PC-9 (cell line): Measurements from ENCODE around the gene GOLGA6L22.
"Not testable (repeated sequence)": the region's sequence is repeated elsewhere in the genome, so short reads cannot be mapped to it uniquely, and the experiment has no call there.

Source experiments
- EZH2 ChIP-seq: fragments of 200-600 bp; sonication (generic); IDR thresholded peaks from 2 replicates; pipeline ENCODE4 v1.8.0; 2017; ENCODE audit warnings: antibody characterized with exemption, low read depth
- TF ChIP-seq, protein P1 (sequence below): fragments of 200-600 bp; sonication (generic); conservative IDR thresholded peaks from 2 replicates; pipeline ENCODE4 v1.6.1; 2017; ENCODE audit warnings: mixed run types, antibody characterized with exemption, mild to moderate bottlenecking, moderate library complexity

DNA sequence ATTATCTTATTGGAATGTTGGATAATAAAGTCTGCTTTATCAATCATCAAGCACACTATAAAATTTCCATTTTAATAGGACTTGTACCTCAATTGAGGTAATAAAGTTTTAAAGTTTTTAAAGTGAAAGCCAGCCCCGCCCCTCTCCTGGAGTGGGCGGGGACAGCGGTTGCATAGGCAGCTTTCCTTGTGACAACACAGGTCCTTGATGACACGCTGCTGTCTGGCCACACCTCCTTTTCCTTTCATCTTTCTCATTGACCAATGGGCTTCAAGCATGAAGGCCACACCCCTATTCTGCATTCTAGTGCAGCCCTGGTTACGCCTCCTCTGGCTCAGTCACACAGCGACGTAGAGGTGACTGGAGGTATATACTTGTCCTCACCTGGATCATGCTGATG is at the start of gene GOLGA6L22:
- TF ChIP-seq, protein P1, sequence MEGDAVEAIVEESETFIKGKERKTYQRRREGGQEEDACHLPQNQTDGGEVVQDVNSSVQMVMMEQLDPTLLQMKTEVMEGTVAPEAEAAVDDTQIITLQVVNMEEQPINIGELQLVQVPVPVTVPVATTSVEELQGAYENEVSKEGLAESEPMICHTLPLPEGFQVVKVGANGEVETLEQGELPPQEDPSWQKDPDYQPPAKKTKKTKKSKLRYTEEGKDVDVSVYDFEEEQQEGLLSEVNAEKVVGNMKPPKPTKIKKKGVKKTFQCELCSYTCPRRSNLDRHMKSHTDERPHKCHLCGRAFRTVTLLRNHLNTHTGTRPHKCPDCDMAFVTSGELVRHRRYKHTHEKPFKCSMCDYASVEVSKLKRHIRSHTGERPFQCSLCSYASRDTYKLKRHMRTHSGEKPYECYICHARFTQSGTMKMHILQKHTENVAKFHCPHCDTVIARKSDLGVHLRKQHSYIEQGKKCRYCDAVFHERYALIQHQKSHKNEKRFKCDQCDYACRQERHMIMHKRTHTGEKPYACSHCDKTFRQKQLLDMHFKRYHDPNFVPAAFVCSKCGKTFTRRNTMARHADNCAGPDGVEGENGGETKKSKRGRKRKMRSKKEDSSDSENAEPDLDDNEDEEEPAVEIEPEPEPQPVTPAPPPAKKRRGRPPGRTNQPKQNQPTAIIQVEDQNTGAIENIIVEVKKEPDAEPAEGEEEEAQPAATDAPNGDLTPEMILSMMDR, result not testable (repeated sequence)
- not testable (repeated sequence) for TF ChIP-seq EZH2
